ENCODE measurements around the gene TCF25.
"Not testable (repeated sequence)": the region's sequence is repeated elsewhere in the genome, so short reads cannot be mapped to it uniquely, and the experiment has no call there.

Gene TCF25

DNA sequence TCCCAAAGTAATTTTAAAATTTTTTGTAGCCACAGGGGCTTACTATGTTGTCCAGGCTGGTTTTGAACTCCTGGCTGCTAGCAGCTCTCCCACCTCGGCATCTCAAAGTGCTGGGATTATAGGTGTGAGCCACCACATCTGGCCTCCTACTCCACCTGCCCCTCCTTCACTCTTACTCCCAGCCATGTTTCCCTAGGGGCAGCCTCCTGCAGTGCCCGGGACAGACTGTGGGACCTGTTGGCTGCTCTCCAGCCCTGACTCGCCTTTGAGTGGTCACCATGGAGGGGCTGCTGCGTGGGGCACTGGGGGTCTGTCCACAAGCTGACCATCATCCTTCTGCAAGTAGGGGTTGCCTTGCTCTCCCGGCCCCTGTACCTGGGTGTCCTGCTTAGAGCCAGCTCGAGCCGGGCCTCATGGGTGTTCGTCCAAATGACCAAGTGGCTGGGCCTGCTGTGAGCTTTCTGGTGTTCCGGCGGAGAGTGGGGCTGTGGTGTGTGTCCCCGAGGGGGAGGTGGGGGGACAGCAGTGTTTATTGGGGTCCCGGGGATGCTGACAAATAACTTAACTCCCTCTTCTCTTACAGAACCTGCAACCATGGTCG, 28.6 kb upstream of the TCF25 start:
- no peak for DNase-seq

DNA sequence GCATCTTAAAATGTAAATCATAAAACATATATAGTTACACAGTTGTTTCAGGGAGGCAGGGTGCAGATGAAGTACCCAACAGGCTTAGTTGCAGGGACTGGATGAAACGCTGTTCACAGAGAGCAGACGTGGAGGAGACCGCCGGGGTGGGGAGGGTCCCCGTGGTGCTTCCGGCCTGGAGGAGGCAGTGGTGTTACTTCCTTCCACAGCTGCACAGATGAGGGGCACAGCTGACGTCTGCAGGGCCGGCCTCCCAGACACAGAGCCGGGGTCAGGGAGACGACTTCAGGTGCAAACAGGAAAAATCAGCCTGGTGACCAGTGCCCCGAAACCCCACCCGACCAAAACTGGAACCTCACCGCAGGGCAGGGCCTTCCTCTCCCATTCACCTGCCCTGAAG, 28.0 kb upstream of the TCF25 start:
- no peak for DNase-seq

DNA sequence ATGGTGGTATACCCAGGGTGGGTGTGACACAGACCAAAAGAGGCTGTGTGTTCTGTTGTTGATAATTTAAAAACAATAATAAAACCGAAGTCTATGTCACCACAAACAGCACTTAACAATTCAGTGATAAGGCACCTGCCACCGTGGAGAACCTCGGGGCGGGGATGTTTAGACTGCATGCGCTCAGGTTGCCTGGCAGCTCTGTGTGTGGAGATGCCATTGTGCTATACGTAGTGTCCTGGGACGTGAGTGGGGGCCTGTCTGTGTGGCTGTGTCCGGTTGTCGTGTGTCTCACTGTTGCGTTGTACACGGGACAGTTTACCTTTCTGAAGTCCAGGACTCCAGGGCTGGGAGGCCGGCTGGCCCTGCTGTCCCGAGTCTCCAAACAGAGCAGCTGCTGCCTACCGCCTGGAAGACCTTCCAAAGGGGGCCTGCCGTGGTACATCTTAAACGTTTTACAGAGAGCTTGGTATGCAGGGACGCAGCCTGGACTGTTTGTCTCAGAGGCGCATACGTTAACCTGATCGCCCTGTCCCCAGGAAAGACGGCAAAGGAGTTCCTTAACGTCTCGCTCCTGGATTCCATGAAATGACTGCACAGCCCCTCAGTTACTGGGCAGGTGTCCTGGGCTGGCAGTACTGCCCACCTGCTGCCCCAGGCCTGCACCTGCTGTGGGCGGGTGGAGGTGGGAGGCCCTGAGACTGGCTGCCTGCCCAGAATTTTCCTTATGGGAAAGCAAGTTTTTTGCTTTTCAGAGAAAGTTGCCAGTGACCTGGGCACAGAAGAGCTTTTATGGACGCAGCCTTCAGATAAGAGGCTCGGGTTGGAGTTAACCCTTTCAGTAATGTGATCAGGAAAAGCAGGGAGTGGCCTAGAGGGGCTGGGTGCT, 26.1 kb upstream of the TCF25 start:
- peak in 1 of 14 donors; percentile 12 for DNase-seq

DNA sequence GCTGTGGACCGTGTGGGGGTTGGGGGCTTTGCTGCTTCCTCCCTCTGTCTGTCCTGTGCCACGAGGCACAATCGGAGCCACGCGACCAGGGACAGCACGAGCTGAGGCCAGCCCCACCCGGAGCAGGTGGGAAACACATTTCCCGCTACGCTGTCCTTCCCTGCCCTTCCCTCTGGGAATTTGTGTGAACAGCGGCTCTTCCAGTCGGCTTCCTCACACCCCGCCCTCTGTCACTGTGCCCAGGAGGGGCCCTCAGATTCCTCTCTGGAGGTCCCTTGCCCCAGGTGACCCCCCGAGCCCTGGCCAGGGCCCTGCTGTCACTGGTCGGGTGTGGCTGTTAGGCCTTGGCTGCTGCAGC, 25.5 kb upstream of the TCF25 start:
- no peak for DNase-seq

DNA sequence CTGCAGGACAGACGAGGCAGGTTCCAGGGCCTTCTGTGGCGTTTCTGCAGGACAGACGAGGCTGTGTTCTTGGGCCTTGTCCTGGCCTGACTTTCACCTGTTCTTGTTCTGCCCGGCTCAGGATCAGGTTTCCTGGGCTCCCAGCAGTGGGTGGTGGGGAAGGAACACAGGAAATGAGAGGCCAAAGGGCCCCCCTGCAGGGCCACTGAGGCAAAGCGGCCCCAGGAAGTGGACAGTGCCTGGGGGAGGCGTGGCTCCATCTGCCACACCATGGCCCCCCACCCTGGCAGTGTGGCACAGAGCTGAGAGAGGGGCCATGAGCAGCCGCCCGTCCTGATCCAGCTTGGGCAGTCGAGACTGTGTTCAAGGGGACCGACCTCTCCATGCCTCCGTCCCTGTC, 24.4 kb upstream of the TCF25 start:
- DNase-seq = no peak

DNA sequence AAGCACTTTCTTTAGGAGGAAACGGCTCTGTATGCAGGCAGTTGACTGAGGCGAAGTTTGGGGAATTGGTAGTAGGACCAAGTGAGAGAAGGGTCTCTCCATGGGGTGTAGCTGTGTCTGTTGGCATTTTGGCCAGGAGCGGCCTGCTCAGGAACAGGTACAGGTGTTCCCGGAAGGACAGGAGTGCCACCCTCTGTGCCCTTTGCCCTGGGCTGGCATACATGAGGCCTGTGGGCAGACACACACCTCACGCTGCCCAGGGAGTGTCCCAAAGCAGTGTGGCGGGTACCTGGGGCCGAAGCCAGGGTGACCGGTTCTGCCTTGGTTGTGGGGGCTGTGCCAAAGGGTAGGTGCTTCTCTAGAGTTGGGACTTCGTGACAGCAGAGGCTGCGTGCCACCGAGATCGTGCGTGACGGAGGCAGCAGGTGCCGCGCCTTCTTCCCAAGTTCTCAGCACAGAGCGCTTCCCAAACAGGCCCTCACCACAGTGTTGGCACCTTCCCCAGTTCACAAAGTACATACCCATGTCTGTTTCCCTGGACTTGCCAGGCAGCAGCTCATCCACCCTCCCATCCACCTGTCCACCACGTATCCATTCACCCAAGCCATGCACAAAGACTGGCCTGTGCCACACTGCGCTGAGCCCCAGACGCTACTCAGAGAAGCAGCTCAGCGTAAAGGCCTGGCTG, 19.9 kb upstream of the TCF25 start:
- DNase-seq = no peak

DNA sequence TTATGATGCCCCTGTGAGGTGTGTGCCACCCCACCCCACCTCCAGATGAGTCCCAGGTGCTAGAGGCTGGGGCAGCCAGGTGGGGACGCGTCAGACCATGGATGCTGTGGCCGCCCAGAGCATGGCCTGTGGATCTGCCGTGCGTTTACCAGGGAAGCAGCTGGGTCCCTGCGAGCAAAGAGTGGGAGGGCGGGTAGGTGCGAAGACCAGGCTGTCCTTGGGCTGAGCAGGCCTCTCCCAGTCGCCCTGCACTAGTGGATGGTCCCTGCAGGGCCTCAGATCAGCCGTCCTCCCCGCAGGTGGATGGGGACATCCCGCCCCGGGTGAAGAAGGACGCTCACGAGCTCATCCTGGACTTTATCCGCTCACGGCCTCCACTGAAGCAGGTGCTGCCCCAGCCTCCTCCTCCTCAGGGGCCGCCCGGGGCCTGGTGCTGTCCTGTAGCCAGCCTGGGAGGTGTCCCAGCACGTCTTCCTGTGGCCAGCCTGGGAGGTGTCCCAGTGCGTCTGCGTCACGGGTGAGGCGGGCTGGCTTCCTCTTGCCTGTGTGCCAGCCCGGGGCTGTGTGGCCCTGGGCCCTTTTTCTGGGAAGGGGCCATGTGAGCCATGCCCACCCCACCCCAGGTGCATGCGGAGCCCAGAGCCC, 18.0 kb upstream of the TCF25 start:
- no peak for DNase-seq

DNA sequence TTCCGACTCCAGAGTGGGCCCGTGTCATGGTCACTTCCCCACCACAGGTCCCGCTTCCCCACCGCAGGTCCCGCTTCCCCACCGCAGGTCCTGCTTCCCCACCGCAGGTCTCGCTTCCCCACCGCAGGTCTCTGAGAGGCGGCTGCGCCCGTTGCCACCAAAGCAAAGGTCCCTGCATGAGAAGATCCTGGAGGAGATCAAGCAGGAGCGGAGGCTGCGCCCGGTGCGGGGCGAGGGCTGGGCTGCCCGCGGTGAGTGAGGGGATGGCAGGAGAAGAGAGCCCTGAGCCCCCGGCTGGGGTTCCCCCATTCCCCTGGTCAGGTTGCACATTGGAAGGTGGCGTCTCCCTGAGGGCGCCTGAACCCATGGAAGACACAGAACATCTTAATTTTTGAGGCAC, 17.4 kb upstream of the TCF25 start:
- DNase-seq = no peak

DNA sequence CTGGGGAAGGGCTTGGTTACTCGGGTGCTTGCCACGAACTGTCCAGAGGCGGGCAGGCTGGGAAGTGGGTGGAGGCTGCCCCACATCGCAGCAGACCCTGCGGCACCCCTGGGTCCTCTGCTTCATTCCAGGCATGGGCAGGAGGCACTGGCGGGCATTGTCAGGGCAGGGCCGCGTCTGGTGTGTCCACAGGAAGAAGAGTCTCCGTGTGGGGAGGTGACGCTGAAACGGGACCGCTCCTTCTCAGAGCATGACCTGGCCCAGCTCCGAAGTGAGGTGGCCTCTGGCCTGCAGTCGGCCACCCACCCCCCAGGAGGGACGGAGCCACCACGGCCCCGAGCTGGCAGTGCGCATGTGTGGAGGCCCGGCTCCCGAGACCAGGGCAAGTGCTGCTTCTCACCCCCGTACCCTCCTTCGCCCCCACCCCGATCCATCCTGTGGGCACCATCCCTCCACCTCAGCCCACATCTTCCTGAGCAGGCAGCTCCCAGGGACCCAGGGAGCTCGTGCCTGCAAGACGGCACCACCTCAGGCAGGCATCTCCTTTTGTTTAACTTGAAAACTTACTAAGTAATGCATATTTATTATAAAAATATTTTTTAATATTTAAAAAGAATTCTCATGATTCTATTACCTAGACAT, 14.3 kb upstream of the TCF25 start:
- no peak for DNase-seq

DNA sequence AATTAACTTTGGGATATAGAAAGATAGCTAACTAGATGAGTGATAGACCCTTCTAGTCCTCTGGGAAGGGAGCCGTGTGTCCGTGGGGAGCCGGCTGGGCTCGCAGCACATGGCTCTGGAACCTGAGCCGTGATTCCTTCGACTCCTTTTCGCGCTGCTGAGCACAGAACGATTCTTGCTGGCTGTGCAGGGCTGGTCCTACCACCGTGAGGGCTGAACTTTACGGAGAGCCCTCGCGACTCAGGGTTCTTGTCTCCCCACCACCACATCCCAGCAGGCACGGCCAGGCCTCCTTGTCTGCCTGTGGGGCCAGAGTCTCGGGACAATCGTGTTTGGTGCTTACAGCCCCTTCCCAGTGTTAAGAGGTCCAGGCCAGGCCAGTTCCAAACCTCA, 13.8 kb upstream of the TCF25 start:
- no peak for DNase-seq

DNA sequence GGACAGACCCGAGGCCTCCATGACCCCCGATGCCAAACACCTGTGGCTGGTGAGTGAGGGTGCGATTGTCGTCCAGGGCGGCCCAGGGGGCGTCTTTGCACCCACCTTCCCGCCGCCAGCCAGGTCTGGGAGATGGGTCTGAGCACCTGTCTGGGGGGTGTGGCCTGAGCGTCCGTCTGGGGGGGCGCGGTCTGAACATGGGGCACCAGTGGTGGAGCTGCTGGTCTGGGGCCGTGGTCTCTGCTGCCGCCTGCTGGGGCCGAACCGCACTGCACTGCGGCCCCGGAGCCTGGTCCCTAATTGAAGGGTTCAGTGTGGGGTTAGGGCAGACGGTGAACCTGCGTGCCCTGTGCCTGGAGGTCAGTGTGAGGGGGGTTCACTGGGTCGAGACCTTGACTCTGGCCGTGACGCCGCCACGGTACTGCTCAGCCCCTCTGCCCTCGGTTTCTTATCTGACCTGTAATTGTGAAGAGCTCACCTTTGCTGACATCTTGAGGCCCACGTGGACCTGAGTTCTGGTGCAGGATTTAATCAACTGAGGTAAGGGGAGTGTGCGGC, 12.6 kb upstream of the TCF25 start:
- peak in 8 of 14 donors; percentile 2 to 57 (median 26) for DNase-seq

DNA sequence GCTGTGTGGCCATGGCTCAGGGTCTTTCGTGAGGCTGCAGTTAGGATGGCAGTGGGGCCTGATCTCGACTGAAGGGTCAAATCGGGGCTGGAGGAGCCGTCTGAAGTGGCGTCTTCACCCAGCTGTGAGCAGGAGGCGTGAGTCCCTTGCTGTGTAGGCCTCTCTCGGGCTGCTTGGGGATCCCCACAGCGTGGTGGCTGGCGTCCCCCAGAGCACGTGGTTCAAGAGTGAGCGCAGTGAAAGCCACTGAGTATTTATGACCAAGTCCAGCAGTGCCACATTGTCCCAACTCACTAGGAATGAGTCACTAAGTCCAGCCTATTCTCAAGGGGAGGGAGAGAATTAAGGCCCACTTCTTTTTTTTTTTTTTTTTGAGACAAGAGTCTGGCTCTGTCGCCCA, 11.7 kb upstream of the TCF25 start:
- no peak for DNase-seq

DNA sequence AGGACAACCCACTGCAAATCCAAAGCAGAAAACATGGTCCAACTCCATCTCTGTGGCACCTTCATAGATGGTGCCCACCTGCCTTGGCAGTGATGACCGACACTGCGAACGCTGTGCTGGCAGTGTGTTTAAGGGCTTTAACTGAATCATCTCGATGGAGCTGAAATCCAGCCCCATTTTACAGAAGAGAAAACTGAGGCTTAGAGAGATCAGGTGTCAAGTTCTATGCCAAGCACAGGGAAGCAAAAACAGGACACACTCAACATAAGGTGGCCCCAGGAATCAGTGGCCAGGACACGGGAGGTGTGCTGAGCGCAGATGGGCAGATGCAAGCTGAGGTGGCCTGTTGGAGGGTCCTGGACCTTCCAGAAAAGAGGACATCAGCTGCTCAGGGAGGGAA, 10.7 kb upstream of the TCF25 start:
- no peak for DNase-seq

DNA sequence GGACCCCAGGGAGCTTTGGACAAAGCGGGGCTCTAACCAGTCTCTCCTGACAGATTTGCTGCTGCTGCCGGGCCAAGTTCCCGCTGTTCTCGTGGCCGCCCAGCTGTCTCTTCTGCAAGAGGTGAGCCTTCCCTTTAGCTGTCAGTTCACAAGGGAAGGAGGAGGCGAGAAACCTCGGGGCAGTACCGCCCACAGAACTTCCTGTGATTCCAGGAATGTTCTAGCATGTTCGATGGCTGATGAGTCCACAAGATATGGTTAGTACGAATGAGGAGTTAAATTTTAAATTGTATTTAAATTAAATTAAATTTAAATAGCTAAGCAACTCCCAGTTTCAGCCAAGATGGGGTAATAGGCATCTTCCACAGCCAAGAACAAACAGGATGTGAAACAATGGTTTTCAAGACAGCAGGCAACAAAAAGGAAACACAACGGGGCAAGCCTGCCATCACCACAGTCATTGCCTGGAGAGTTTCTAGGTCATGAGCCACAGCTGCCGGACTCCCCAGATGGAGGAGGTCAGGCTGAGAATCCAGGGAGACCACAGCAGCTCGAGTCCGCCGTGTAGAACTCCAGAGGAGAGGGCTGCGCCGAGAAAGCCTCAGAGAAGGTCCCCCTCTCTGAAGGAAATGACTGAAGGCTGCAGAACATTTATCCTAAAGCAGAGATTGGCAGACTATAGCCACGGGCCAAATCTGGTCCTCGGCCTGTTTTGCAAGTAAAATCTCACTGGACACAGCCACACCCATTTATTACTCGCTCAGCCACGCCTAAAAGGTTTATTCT, 9.5 kb upstream of the TCF25 start:
- peak in 7 of 14 donors; percentile 12 to 55 (median 32) for DNase-seq

DNA sequence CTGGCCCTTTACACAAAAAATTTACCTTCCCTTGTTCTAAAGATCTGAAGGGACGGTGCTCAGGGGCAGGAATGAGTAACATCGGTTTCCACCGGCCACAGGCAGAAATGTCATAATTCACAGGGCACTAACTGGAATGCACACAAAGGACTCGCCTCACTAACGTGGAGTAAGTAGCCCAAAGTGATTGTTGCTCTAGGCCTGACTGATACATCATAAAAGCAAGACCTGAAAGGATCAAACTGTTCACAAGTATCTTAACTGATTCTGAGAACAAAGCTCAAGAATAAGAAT, 8.9 kb upstream of the TCF25 start:
- DNase-seq = no peak

DNA sequence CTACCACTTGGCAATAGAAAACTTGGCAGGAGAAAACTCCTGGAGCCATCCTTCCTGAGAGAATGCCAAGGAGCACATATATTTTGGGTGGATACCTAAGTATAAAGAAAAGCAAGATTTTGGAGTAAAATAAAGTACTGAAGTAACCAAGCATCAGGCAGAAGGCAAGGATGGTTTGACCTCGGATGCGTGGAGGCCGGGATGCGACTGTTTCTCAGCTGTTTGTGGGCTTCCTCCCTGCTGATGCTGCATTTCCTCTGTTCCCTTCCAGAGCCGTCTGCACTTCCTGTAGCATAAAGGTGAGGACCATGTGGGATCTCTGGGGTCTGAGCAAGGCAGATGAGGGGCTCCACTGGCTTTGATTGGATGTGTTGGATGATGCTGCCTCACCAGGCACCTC, 5.5 kb upstream of the TCF25 start:
- no peak for DNase-seq

DNA sequence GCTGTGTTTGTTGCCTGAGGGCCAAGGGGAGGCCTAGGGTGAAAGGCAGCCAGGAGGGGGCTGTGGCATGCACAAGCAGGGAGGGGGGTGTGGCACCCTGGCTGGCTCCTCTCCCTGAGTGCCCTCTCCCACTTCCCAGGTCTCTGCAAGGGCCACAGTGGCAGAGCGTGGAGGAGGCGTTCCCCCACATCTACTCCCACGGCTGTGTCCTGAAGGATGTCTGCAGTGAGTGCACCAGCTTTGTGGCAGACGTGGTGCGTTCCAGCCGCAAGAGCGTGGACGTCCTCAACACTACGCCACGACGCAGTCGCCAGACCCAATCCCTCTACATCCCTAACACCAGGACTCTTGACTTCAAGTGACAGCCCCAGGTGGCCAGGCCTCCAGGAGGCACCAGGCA, 3.5 kb upstream of the TCF25 start:
- DNase-seq = no peak

DNA sequence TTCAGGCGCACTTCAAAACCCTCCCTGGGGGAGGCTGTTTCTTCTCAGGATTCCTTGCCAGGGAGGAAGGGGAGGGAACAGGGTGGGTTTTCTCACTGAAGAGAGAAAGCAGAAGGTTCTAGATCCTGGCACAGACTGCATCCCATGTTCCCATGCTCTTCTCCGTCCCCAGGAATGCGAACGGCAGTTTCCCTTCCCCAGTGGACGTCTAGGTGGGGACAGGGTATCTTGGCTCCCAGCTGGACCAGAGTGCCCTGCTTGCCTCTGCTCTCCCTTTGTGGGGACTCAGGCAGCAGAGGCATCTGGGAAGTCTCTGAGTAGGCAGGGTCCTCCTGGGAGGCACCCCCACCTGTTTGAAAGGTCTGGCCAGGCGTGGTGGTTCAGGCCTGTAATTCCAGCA, 3.0 kb upstream of the TCF25 start:
- DNase-seq = no peak

DNA sequence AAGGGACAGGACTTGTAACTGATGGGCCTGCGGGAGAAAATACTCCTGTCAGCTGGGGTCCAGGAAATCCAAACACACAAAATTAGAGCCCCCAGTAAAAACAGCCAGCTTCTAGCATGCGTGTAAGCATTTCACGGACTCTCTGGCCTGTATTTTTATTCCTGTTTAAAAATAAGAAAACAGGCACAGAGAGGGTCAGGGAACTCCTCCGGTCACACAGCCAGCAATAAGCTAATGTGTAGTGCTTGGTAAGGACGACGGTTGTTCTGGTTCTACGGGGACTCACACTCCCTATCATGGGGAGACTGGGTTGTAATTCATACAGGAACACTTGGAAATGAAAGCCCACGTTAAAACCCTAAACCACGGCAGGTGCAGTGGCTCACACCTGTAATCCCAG, 1.5 kb upstream of the TCF25 start:
- no peak for DNase-seq

DNA sequence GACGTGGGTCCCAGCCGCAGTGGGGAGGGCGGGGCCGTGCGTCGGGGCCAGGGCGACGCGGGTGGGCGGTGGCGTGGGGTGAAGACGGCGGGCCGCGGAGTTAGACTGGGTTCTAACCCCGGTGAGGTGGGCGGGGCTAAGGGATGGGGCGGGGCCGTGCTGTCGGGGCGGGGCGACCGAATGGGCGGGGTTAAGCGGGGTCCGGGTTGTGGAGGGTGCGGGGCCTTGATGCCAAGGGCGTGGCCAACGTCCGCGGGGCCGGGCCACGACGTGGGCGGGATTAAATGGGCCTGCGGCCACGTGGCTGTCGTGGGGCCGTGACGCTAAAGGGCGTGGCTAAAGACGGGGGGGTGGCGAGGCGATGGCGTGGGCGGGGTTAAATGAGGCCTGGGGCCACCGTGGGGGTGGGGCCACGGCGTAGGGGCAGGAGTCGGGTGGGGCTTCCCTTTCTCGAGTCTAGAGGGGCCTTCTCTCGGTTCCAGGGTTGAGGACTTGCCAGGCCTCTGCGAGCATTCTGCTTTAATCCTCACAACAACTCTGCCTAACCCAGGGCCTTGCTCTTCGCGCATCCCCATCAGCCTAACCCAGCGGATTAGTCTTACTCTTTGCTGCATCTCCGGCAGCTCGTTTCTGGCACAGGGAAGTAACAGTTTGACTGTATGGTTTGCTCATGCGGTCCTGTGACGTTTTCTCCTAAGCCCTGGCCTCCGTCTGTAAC, 739 bp downstream of the TCF25 start:
- DNase-seq = peak; percentile 73 to 98 (median 94)

DNA sequence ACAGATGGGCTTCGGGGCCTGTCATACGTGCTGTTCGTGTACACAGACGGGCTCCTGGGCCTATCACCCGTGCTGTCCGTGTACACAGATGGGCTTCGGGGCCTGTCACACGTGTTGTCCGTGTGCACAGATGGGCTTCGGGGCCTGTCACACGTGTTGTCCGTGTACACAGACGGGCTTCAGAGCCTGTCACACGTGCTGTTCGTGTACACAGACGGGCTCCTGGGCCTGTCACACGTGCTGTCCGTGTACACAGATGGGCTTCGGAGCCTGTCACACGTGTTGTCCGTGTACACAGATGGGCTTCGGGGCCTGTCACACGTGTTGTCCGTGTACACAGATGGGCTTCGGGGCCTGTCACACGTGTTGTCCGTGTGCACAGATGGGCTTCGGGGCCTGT, 5.7 kb downstream of the TCF25 start:
- not testable (repeated sequence) for DNase-seq

All from C1 segment of cervical spinal cord (tissue), 14 donors.